SK-N-SH treated with all-trans-retinoic acid at 6 μM for 48 hours (cell line): ENCODE results near the gene SLC4A4.

Experiments used
- ATAC-seq: fragments of 200-7000 bp; cut with Tn5 transposase; 3 replicates; pipeline ENCODE4 v1.9.1; 2020; ENCODE audit warnings: mild to moderate bottlenecking, moderate library complexity
- ARNTL ChIP-seq: fragments of 450-650 bp; formaldehyde crosslinking; IDR thresholded peaks from 2 replicates; pipeline ENCODE4 v1.5.0; 2020; ENCODE audit warnings: low read depth, mild to moderate bottlenecking, moderate library complexity, borderline replicate concordance
- ESRRG ChIP-seq: fragments of 250-450 bp; sonication (Bioruptor Pico); IDR thresholded peaks from 2 replicates; pipeline ENCODE4 v1.6.1; 2021; ENCODE audit warnings: mild to moderate bottlenecking
- ISL1 ChIP-seq: fragments of 250-450 bp; sonication (Bioruptor Pico); IDR thresholded peaks from 2 replicates; pipeline ENCODE4 v2.1.2; 2022; ENCODE audit warnings: mild to moderate bottlenecking, moderate library complexity
- PPARA ChIP-seq: fragments of 250-450 bp; sonication (Bioruptor Pico); IDR thresholded peaks from 2 replicates; pipeline ENCODE4 v1.5.0; 2020; ENCODE audit warnings: mild to moderate bottlenecking, borderline replicate concordance
- RARB ChIP-seq: fragments of 250-450 bp; sonication (Bioruptor Pico); IDR thresholded peaks from 2 replicates; pipeline ENCODE4 v1.8.0; 2021; ENCODE audit warnings: mild to moderate bottlenecking, moderate library complexity
- SNAI2 ChIP-seq: fragments of 250-450 bp; sonication (Bioruptor Pico); IDR thresholded peaks from 2 replicates; pipeline ENCODE4 v1.5.0; 2020; ENCODE audit warnings: mild to moderate bottlenecking, moderate library complexity
- TCF4 ChIP-seq: fragments of 250-450 bp; sonication (Bioruptor Pico); IDR thresholded peaks from 2 replicates; pipeline ENCODE4 v1.8.0; 2021; ENCODE audit warnings: mild to moderate bottlenecking, moderate library complexity, borderline replicate concordance
- TOX ChIP-seq: fragments of 250-450 bp; sonication (Bioruptor Pico); IDR thresholded peaks from 2 replicates; pipeline ENCODE4 v1.8.0; 2021; ENCODE audit warnings: mild to moderate bottlenecking, moderate library complexity, borderline replicate concordance
- ZFP30 ChIP-seq: fragments of 450-650 bp; formaldehyde crosslinking; IDR thresholded peaks from 2 replicates; pipeline ENCODE4 v1.5.0; 2022; ENCODE audit warnings: mild to moderate bottlenecking, moderate library complexity
- ZNF565 ChIP-seq: fragments of 450-650 bp; formaldehyde crosslinking; conservative IDR thresholded peaks from 2 replicates; pipeline ENCODE4 v1.5.0; 2020; ENCODE audit warnings: low read depth, mild to moderate bottlenecking, moderate library complexity
- ZNF70 ChIP-seq: fragments of 450-650 bp; formaldehyde crosslinking; IDR thresholded peaks from 2 replicates; pipeline ENCODE4 v1.5.0; 2020; ENCODE audit warnings: mild to moderate bottlenecking, moderate library complexity
- ZNF8 ChIP-seq: fragments of 450-650 bp; formaldehyde crosslinking; IDR thresholded peaks from 2 replicates; pipeline ENCODE4 v1.5.0; 2020; ENCODE audit warnings: mild to moderate bottlenecking, moderate library complexity
- TF ChIP-seq, protein P1 (sequence below): fragments of 250-450 bp; sonication (Bioruptor Pico); IDR thresholded peaks from 2 replicates; pipeline ENCODE4 v1.5.1; 2021; ENCODE audit warnings: mild to moderate bottlenecking, moderate library complexity
- TF ChIP-seq, protein P2 (sequence below): fragments of 250-450 bp; sonication (Bioruptor Pico); IDR thresholded peaks from 2 replicates; pipeline ENCODE4 v1.5.0; 2020; ENCODE audit warnings: mild to moderate bottlenecking, moderate library complexity
- TF ChIP-seq, protein P3 (sequence below): fragments of 250-450 bp; sonication (Bioruptor Pico); IDR thresholded peaks from 2 replicates; pipeline ENCODE4 v1.8.0; 2021; ENCODE audit warnings: low read depth, mild to moderate bottlenecking, moderate library complexity, borderline replicate concordance
- TF ChIP-seq, protein P4 (sequence below): fragments of 250-450 bp; sonication (Bioruptor Pico); IDR thresholded peaks from 2 replicates; pipeline ENCODE4 v1.8.0; 2020; ENCODE audit warnings: mild to moderate bottlenecking, moderate library complexity, borderline replicate concordance
- TF ChIP-seq, protein P5 (sequence below): fragments of 250-450 bp; sonication (Bioruptor Pico); IDR thresholded peaks from 2 replicates; pipeline ENCODE4 v1.5.1; 2020; ENCODE audit warnings: low read depth, mild to moderate bottlenecking, moderate library complexity

SLC4A4 gene

GRCh38 chr4:71343670-71344466 lies 5.0 kb downstream of the SLC4A4 start:
- TF ChIP-seq TOX (CRISPR knock-in tag), result no peak
- no peak for TF ChIP-seq ZFP30
- TF ChIP-seq, protein P1, sequence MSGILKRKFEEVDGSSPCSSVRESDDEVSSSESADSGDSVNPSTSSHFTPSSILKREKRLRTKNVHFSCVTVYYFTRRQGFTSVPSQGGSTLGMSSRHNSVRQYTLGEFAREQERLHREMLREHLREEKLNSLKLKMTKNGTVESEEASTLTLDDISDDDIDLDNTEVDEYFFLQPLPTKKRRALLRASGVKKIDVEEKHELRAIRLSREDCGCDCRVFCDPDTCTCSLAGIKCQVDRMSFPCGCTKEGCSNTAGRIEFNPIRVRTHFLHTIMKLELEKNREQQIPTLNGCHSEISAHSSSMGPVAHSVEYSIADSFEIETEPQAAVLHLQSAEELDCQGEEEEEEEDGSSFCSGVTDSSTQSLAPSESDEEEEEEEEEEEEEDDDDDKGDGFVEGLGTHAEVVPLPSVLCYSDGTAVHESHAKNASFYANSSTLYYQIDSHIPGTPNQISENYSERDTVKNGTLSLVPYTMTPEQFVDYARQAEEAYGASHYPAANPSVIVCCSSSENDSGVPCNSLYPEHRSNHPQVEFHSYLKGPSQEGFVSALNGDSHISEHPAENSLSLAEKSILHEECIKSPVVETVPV, result no peak
- TF ChIP-seq SNAI2 (CRISPR knock-in tag), result no peak
- no peak for TF ChIP-seq ZNF565
- TF ChIP-seq ARNTL (CRISPR knock-in tag), result no peak
- no peak for ATAC-seq

DNA sequence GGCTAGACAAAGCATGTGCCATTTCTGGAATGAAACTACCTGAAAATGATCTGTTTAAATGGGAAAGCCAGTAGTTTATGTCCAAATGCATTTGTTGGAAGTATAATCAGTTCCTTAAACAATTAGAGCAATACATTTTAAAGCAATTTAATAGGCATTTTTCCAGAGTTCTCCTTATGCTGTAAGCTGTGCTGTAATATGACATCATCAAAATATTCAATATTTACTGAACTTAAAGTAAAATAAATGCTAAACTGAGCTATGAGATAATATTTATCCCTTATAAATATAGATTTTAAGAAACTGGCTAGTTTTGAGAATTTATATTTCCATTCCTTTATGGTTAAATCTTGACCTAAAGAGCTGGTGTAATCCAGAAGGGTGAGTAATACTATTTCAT lies 7.9 kb downstream of the SLC4A4 start:
- ATAC-seq, result no peak

DNA sequence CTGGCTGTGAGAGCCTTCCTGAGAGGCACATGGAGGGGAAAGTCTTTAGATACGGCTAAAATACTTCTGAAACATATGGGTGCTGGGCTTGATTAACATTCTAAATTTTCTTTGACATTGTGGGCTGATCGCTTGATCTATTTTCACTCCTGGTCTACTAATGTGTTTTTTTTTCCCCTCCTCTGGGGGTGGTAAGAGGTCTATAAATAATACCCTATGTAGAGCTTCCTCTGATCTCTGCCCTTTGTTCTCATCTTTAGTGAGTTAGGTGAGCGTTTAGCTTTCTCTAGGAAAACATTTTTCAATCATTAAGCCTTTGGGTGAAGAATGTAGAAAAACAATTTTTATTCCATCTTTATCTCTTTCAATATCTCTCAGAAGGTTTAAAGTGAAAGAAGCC lies 9.8 kb downstream of the SLC4A4 start:
- TF ChIP-seq, protein P1, result no peak
- TF ChIP-seq ZNF8 (CRISPR knock-in tag) (no peak), ISL1 (no peak)
- ATAC-seq, result no peak

More for the DNA sequence above, 7.9 kb downstream of the SLC4A4 start:
- TF ChIP-seq ZNF70, result no peak
- TF ChIP-seq RARB (CRISPR knock-in tag), result no peak
- TF ChIP-seq ESRRG (CRISPR knock-in tag), result no peak
- TF ChIP-seq, protein P2, sequence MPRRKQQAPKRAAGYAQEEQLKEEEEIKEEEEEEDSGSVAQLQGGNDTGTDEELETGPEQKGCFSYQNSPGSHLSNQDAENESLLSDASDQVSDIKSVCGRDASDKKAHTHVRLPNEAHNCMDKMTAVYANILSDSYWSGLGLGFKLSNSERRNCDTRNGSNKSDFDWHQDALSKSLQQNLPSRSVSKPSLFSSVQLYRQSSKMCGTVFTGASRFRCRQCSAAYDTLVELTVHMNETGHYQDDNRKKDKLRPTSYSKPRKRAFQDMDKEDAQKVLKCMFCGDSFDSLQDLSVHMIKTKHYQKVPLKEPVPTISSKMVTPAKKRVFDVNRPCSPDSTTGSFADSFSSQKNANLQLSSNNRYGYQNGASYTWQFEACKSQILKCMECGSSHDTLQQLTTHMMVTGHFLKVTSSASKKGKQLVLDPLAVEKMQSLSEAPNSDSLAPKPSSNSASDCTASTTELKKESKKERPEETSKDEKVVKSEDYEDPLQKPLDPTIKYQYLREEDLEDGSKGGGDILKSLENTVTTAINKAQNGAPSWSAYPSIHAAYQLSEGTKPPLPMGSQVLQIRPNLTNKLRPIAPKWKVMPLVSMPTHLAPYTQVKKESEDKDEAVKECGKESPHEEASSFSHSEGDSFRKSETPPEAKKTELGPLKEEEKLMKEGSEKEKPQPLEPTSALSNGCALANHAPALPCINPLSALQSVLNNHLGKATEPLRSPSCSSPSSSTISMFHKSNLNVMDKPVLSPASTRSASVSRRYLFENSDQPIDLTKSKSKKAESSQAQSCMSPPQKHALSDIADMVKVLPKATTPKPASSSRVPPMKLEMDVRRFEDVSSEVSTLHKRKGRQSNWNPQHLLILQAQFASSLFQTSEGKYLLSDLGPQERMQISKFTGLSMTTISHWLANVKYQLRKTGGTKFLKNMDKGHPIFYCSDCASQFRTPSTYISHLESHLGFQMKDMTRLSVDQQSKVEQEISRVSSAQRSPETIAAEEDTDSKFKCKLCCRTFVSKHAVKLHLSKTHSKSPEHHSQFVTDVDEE (CRISPR knock-in tag), result no peak
- no peak for TF ChIP-seq ZFP30
- no peak for TF ChIP-seq TCF4 (CRISPR knock-in tag)
- TF ChIP-seq, protein P3, sequence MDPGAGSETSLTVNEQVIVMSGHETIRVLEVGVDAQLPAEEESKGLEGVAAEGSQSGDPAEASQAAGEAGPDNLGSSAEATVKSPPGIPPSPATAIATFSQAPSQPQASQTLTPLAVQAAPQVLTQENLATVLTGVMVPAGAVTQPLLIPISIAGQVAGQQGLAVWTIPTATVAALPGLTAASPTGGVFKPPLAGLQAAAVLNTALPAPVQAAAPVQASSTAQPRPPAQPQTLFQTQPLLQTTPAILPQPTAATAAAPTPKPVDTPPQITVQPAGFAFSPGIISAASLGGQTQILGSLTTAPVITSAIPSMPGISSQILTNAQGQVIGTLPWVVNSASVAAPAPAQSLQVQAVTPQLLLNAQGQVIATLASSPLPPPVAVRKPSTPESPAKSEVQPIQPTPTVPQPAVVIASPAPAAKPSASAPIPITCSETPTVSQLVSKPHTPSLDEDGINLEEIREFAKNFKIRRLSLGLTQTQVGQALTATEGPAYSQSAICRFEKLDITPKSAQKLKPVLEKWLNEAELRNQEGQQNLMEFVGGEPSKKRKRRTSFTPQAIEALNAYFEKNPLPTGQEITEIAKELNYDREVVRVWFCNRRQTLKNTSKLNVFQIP (CRISPR knock-in tag), result no peak
- TF ChIP-seq PPARA (CRISPR knock-in tag), result no peak
- no peak for TF ChIP-seq ZNF565
- TF ChIP-seq ARNTL (CRISPR knock-in tag), result no peak
- TF ChIP-seq TOX (CRISPR knock-in tag), result no peak
- TF ChIP-seq, protein P4, sequence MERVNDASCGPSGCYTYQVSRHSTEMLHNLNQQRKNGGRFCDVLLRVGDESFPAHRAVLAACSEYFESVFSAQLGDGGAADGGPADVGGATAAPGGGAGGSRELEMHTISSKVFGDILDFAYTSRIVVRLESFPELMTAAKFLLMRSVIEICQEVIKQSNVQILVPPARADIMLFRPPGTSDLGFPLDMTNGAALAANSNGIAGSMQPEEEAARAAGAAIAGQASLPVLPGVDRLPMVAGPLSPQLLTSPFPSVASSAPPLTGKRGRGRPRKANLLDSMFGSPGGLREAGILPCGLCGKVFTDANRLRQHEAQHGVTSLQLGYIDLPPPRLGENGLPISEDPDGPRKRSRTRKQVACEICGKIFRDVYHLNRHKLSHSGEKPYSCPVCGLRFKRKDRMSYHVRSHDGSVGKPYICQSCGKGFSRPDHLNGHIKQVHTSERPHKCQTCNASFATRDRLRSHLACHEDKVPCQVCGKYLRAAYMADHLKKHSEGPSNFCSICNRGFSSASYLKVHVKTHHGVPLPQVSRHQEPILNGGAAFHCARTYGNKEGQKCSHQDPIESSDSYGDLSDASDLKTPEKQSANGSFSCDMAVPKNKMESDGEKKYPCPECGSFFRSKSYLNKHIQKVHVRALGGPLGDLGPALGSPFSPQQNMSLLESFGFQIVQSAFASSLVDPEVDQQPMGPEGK (CRISPR knock-in tag), result no peak
- no peak for TF ChIP-seq SNAI2 (CRISPR knock-in tag)

- TF ChIP-seq, protein P5, sequence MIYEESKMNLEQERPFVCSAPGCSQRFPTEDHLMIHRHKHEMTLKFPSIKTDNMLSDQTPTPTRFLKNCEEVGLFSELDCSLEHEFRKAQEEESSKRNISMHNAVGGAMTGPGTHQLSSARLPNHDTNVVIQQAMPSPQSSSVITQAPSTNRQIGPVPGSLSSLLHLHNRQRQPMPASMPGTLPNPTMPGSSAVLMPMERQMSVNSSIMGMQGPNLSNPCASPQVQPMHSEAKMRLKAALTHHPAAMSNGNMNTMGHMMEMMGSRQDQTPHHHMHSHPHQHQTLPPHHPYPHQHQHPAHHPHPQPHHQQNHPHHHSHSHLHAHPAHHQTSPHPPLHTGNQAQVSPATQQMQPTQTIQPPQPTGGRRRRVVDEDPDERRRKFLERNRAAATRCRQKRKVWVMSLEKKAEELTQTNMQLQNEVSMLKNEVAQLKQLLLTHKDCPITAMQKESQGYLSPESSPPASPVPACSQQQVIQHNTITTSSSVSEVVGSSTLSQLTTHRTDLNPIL, result no peak
- TF ChIP-seq ARNTL (CRISPR knock-in tag), result no peak
- TF ChIP-seq ZNF565, result no peak
- no peak for ATAC-seq
Observed at GRCh38 chr4:71355045-71355444, 16.2 kb downstream of the SLC4A4 start.
